Activated CD8-positive, alpha-beta memory T cell treated with anti-CD3 and anti-CD28 coated beads for 1 hour (primary cell): Measurements from ENCODE around the gene PDRG1.

Experiments
- DNase-seq, 2 donors: peaks; one replicate each; pipeline ENCODE4 v3.0.0-alpha.2; 2020; ENCODE audit warnings: low read depth in 1 of 2; ENCODE audit errors: extremely low read depth in 1 of 2

Gene PDRG1

DNA sequence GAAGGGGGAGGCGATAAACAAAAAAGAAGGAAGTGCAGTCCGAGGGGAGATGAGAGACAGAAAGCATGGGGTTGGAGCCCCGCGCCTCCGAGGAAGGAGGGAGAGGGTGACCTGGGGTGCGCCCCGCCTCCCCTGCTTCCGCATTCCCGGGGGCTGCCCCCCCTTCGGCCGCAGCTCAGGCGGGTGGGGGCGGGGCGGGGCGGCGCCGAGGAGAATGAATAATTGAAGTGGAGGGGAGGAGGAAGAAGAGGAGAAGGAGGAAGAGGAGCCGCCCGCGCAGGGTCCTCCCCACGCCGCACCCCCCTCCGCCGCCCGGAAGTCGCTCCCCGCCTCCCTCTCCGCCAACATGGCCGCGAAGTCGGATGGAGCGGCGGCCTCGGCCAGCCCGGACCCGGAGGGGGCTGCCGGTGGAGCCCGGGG is 16.0 kb upstream of the PDRG1 start, which contains the start of gene XKR7:
Gene XKR7, plus strand, starts transcription at position 322 of the 420 bp plus-strand sequence. Its CDS starts 25 bp downstream, at position 347.
- DNase-seq = no peak

DNA sequence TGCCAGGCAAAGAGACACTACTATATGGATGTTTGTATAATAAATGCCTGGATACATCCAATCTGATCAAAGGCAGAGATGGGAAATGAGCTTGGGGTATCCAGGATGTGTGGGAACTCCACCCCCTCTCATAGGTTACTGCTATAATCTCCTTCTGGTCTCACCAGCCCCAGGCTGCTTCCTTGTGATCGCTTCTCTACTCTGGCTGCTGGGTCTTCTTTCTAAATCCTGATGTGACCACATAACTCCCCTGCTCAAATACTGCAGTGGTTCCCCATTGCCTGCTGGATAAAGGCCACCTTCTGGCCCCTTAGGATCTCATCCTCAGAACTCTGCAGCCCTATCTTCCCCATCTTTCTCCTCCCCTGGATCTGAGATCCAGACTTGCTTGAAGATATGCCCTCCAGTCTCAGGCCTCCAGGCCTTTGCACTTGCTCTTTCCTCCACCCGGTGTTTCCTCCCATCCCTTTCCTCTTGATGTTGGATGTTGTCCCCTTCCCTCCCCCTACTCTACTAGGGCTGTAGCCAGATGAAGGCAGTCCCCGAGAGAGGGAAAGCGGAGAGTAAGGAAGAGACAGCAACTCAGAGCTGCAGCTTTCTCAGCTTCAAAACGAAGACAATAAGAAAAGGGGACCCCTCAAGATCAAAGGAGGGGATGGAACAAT is 15.3 kb upstream of the PDRG1 start:
- no peak for DNase-seq

GRCh38 chr20:31963889-31964288 is 12.0 kb upstream of the PDRG1 start:
- DNase-seq = no peak

- no peak for DNase-seq
Measured at GRCh38 chr20:31962761-31963160, 10.9 kb upstream of the PDRG1 start.

GRCh38 chr20:31956556-31957526 is 5.0 kb upstream of the PDRG1 start:
- no peak for DNase-seq

DNA sequence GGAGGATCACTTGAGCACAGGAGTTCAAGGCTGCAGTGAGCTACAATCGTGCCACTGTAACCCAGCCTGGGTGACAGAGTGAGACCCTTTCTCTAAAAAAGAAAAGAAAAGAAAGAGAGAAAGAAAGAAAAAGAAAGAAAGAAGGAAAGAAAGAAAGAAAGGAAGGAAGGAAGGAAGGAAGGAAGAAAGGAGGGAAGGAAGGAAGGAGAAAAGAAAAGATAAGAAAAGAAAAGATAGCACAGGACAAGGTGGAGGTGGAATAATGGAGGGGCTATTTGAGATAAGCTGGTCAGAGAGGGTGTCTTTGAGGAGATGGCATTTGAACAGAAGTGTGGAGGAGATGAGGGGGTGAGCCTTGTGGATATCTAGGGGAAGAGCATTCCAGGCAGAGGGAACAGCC is 2.7 kb upstream of the PDRG1 start:
- DNase-seq = no peak

- no peak for DNase-seq
Measured at GRCh38 chr20:31953556-31954148, 1.8 kb upstream of the PDRG1 start.

DNA sequence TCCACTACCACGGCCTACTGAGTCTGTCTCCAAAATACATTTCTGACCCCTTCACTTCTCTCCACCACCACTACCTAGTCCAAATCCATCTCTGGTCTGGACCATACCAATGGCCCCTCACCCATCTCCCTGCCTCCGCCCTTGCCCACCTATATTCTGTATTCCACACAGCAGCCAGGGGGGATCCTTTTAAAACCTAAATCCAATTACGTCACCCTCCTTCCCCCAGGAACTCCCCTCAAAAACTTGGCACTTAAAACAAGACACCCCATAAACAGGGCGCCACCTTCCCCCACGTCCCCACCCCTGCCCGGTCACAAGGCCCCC is 680 bp downstream of the PDRG1 start:
- no peak for DNase-seq

DNA sequence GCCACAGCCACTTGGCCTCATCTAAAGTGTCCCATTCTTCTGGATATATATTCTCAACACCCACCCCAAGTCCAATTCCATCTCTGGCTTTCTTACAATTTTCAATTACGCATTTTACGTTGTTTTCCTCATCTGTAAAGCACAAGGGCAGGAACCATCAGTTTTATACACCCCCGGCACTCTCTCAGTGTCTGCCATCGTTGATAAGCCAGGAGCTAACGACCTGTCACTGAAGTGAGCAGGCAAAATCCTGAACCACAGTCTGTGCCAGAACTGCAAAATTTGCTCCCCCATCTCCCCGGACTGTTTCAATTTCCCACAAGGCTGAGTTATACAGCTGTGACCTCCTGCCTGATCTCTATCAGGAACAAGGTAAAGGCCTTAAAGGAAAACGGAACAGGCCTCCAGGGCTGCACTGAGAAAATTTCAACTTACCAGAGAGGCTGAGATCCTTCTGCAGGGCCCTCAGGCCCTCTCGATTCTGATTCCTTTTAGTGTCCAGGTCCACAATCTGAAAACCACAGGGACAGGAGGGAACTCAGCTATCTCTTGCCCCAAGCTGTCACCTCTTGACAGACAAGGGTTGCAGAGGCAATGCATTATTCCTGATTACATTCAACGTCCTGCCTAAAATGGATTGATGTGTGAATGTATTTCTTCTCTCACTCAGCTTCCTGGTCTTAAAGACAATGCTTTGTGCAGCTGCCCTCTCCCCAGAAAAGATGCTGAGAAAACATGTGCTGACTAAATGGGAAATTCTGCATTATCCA is 1.8 kb downstream of the PDRG1 start:
- no peak for DNase-seq

- no peak for DNase-seq
Measured at GRCh38 chr20:31948008-31948407, 3.8 kb downstream of the PDRG1 start.

DNA sequence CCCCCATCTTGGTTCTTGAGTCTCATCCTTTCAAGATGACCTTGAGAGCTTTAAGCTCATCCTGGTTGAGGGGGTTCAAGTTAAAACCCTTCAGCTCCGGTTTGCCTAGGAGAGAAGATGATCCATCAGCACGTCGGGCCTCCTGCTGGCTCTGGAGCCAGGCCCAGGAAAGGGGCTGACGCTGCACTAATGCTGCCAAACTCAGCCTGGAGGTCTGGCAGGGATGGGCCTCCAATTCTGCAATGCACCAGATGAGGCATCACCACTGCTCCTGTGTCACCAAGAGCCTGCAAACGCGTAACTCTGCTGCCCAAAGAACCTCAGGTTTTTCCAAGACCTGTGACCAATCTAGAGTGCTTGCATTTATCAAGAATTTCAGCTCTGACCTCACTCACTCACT is 6.1 kb downstream of the PDRG1 start:
- DNase-seq = no peak

DNA sequence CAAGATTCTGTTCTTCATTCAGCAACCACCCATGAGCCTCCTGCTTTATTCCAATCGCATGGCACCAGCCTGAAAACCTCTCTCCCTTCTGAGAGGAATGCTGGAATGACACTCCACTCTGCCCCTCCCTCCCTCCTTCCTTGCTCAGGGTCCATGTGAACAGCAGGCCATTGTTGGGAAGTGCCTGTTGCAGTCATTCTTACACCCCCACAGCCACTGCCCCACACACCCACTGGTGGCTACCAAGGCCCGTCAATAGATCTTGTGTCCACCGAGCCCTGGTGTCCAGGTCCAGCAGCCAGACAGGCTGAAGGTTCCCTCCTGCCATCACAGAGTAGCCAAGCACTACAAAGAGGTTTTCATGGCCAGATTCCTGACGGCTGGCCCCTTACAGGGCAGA is 6.5 kb downstream of the PDRG1 start:
- DNase-seq = no peak

- no peak for DNase-seq
Measured at GRCh38 chr20:31943052-31943471, 8.8 kb downstream of the PDRG1 start.

- no peak for DNase-seq
Measured at GRCh38 chr20:31939661-31940060, 12.2 kb downstream of the PDRG1 start.

- DNase-seq = no peak
Measured at GRCh38 chr20:31937820-31938219, 14.0 kb downstream of the PDRG1 start.

DNA sequence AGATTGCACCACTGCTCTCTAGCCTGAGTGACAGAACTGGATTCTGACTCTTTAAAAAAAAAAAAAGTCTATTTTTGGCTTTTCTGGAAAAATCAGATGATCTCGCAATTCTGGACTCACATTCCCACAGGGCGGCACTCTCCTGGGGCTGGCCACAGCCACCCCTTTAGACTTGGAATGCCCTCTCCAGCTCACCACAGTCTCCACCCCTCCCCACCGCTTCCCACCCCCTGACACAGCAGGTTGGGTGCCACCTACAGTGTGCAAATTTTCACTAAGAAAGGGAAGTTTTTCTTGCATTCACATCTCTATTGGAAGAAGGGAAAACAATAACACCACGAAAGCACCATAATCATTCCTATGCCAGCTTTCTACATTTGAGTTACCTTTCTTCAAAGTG is 15.4 kb downstream of the PDRG1 start:
- DNase-seq = no peak

GRCh38 chr20:31934968-31935764 is 16.7 kb downstream of the PDRG1 start:
- DNase-seq = no peak

DNA sequence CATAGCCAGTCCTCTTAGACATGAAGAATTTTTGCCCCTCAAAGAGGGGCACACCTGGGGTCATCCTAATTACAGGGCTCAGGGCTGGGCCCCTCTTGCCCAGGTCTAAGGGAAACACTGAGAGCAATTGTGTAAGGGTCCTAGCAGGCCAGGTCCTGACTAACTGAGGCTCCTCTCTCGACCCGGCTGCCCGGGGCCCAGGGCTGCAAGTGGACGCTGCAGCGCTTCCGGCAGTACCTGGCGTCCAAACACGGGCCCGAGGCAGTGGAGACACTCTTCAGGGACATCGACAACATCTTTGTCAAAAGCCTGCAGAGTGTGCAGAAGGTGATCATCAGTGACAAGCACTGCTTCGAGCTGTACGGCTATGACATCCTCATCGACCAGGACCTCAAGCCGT is 17.4 kb downstream of the PDRG1 start:
- no peak for DNase-seq

DNA sequence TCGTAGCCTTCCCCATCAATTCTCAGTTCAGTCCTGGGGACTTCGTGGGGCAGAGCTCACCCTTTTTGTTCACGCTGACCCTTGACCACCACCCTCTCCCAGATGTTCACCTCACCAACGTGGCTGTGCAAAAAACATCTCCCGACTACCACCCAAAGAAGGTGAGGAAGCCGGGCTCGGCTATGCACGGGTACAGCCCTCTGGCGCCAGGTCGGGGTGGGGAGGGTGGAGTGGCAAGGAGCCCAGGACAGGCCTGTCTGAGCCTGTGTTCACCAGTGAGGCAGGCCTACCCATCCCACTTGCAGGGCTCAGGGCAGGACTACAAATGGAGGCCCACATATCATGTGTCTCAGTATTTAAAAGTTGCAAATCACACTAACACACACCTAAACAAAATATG is 18.1 kb downstream of the PDRG1 start:
- no peak for DNase-seq

DNA sequence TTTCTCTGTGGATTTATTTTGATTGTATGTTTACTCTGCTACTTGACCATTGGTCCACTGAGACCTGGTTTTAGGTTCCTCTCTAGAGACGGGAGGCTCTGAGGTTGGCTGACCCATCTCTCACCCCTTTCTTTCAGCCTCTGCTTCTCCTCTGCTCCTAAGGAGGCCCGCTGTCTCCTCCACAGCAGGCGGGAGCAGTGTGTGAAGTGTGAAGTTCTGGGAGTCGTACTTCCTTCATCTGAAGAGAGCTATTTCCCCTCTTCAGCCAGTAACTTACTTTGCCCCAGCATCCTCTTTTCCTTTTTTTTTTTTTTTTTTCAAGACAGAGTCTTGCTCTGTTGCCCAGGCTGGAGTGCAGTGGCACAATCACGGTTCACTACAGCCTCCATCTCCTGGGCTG is 21.1 kb downstream of the PDRG1 start:
- DNase-seq = no peak
